ENCODE data around the gene MANEA. TPM values are rescaled to one million over a fixed set of nuclear protein-coding genes. Genes with fewer than 3 reads are reported as not detected.

Gene MANEA
- total and polyA plus RNA-seq, 7 donors = 1.0 to 3.7 (median 2.6) TPM

DNA sequence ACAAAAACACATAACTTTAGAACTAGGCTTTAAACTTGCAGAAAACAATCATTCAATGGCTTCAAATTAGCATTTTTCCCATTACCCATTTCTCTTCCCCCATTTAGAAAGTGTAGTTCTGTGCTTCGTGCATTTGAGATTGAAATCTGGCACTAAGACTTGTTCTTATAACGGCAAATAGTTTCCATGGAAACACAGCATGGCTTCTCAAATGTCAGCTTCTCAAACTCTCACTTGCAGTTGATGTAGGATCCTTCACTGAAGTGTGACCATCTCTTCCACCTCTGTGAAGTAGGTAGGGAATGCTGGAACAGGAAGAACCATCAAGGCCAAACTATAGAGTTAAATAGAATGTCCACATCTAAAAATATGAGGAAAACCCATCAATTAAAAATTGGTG, 52.2 kb downstream of the MANEA start:
- no peak for ATAC-seq
- intact Hi-C loops (cut with DNase I) = no loop called here
- no peaks in the 10 kb centered on the region for H3K4me1 ChIP-seq
- peaks cover 0 to 3% (median 0%) of the 10 kb centered on the region in 3 donors for H3K27me3 ChIP-seq (ENCODE audit: insufficient read depth in 3 of 3, low read length in 2 of 3)
- no peak overlapping the region for H3K4me3 ChIP-seq
- no peak for DNase-seq
- TF ChIP-seq, protein P1, sequence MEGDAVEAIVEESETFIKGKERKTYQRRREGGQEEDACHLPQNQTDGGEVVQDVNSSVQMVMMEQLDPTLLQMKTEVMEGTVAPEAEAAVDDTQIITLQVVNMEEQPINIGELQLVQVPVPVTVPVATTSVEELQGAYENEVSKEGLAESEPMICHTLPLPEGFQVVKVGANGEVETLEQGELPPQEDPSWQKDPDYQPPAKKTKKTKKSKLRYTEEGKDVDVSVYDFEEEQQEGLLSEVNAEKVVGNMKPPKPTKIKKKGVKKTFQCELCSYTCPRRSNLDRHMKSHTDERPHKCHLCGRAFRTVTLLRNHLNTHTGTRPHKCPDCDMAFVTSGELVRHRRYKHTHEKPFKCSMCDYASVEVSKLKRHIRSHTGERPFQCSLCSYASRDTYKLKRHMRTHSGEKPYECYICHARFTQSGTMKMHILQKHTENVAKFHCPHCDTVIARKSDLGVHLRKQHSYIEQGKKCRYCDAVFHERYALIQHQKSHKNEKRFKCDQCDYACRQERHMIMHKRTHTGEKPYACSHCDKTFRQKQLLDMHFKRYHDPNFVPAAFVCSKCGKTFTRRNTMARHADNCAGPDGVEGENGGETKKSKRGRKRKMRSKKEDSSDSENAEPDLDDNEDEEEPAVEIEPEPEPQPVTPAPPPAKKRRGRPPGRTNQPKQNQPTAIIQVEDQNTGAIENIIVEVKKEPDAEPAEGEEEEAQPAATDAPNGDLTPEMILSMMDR (IDR thresholded peaks at IDR 0.05) = no peak
- H3K9me3 ChIP-seq = no peaks in the 10 kb centered on the region
- no peak overlapping the region for H3K27ac ChIP-seq
- H3K36me3 ChIP-seq (ENCODE audit: insufficient read depth in 1 of 2, low read depth in 1 of 2) = no peaks in the 10 kb centered on the region
- WGBS, 3 donors = 18 to 29% (median 27%) methylated on average over 2 of the region's 2 CpGs

DNA sequence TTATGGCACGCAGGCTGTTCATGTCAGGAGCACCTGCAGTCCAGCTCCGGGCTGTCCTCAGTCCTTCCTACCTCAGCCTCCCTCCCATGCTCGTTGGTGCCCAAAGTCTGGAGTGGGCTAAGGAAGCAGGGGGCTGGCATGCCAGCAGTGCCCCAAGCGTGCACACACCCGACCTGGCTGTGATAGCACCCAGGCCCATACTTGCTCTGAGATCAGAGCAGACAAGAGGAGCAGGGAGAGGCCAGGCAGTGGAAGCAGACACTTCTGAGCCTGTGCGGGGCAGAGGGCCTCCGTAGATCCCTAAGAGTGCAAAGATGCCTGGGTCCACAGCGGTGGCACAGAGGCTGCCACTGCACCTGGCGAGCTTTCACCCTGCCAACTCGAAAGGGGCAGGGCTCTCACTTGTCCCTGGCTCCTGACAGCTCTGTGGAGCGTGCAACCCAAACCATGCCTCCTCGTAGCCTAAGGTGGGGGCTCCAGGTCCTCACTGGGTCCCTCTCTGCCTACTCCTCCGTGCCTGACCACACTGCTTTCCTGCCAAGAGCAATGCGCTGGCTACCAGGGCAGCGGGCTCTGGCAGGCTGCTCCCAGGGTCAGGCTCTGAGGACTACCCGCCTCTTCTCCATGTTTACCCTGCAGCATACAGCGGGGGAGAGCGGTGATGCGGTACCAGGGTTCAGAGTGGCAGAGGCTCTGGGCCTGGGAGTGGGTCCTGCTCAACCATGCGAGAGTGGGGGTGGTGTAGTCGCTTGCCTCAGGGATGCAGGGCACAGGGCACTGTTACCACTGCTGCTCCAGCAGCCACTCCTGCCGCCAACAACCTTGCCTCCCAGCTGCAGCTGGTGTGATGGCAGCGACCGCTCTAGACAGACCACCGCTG, 59.5 kb downstream of the MANEA start:
- DNase-seq = no peak
- H3K4me1 ChIP-seq = no peaks in the 10 kb centered on the region
- 80 to 84% (median 83%) methylated on average over 25 of the region's 25 CpGs for WGBS, 3 donors
- no peaks in the 10 kb centered on the region for H3K9me3 ChIP-seq
- intact Hi-C loops (cut with DNase I) = no loop called here
- H3K36me3 ChIP-seq (ENCODE audit: insufficient read depth in 1 of 2, low read depth in 1 of 2) = no peaks in the 10 kb centered on the region
- H3K27me3 ChIP-seq (ENCODE audit: insufficient read depth in 3 of 3, low read length in 2 of 3) = no peaks in the 10 kb centered on the region
- no peak overlapping the region for H3K27ac ChIP-seq
- TF ChIP-seq, protein P1 (IDR thresholded peaks at IDR 0.05) = no peak
- no peak overlapping the region for H3K4me3 ChIP-seq
- ATAC-seq = no peak

DNA sequence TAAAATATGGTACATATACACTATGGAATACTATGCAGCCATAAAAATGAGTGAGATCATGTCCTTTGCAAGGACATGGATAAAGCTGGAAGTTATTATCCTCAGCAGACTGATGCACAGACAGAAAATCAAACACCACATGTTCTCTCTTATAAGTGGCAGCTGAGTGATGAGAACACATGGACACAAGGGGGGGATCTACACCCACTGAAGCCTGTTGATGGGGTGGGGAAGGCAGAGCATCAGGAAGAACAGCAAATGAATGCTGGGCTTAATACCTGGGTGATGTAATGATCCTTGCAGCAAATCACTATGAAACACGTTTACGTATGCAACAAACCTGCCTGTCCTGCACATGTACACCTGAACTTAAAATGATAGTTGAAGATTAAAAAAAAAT, 71.3 kb downstream of the MANEA start:
- Histone ChIP-seq H3K27me3 (ENCODE audit: insufficient read depth in 3 of 3, low read length in 2 of 3) (no peaks in the 10 kb centered on the region), H3K4me3 (no peak overlapping the region), H3K4me1 (no peaks in the 10 kb centered on the region), H3K36me3 (ENCODE audit: insufficient read depth in 1 of 2, low read depth in 1 of 2) (no peaks in the 10 kb centered on the region), H3K9me3 (no peaks in the 10 kb centered on the region), H3K27ac (no peak overlapping the region)
- intact Hi-C loops (cut with DNase I) = no loop called here
- ATAC-seq (no peak), DNase-seq (no peak)
- 89 to 94% (median 92%) methylated on average over 2 of the region's 2 CpGs for WGBS, 3 donors
- TF ChIP-seq, protein P1 (IDR thresholded peaks at IDR 0.05) = no peak

DNA sequence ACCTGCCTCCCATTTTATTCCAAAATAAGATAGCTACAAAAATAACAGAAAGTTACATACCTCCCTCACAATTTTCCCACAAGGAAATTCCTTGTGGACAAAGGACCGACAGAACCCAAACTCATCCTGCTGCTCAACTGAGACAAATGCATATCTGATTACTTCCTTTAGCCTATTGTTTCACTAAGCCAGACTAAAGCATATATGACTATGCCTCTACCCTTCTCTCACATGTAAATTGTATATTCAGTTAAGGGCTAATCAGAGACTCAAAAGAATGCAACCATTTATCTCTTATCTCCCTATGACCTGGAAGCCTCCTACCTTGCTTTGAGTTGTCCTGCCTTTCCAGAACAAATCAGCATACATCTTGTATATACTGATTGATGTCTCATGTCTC, 72.1 kb downstream of the MANEA start:
- H3K27me3 ChIP-seq (ENCODE audit: insufficient read depth in 3 of 3, low read length in 2 of 3) = no peaks in the 10 kb centered on the region
- WGBS, 3 donors = 48 to 63% (median 59%) methylated on average over 1 of the region's 1 CpG
- intact Hi-C loops (cut with DNase I) = no loop called here
- DNase-seq (no peak), ATAC-seq (no peak)
- H3K9me3 ChIP-seq = no peaks in the 10 kb centered on the region
- H3K36me3 ChIP-seq (ENCODE audit: insufficient read depth in 1 of 2, low read depth in 1 of 2) = no peaks in the 10 kb centered on the region
- TF ChIP-seq, protein P1 (IDR thresholded peaks at IDR 0.05) = no peak
- H3K27ac ChIP-seq = no peak overlapping the region
- no peaks in the 10 kb centered on the region for H3K4me1 ChIP-seq
- H3K4me3 ChIP-seq = no peak overlapping the region

DNA sequence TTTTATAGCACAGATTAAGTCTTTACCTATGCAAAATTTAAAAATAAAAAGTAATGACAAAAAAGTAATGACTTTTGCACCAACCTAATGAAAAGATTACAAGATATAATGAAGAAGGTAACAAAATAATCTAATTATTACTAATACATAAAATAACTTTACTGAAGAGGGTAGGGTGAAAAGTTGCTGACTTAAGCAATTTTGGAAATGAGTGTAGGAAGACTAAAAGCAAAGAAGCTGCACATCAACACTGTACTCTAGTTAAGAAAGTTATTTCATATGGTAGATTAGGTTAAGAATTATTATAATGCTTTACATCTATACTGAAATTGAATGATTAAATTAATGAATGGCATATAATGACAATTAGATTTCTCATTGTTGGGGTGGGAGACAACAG, 76.8 kb downstream of the MANEA start:
- TF ChIP-seq, protein P1 (IDR thresholded peaks at IDR 0.05) = no peak
- ATAC-seq (no peak), DNase-seq (no peak)
- H3K36me3 ChIP-seq (ENCODE audit: insufficient read depth in 1 of 2, low read depth in 1 of 2) = no peaks in the 10 kb centered on the region
- no peaks in the 10 kb centered on the region for H3K4me1 ChIP-seq
- no peaks in the 10 kb centered on the region for H3K27me3 ChIP-seq (ENCODE audit: insufficient read depth in 3 of 3, low read length in 2 of 3)
- no peaks in the 10 kb centered on the region for H3K9me3 ChIP-seq
- intact Hi-C loops (cut with DNase I) = no loop called here
- H3K27ac ChIP-seq = no peak overlapping the region
- no peak overlapping the region for H3K4me3 ChIP-seq
